ENCODE measurements around the gene E2F8.
"Not testable (repeated sequence)": the region's sequence is repeated elsewhere in the genome, so short reads cannot be mapped to it uniquely, and the experiment has no call there.

E2F8 gene

DNA sequence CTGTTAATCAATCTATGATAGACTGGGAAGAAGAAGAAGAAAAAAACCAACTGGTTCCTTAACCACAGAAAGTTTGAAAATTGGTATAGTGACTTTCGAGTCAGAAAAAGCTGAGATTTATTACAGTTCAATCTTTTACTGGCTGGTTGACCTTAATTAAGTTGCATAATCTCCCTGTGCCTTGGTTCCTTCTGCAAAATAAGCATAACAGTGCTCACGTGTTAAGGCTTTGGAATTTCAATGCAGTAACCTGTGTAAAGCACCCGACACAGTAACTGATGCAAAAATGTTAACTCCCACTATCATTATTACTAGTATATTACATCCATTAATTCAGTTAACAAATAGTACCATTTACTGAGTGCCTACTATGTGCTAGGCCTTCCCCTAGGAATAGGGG lies 22.6 kb upstream of the E2F8 start:
- TF ChIP-seq, protein P1, sequence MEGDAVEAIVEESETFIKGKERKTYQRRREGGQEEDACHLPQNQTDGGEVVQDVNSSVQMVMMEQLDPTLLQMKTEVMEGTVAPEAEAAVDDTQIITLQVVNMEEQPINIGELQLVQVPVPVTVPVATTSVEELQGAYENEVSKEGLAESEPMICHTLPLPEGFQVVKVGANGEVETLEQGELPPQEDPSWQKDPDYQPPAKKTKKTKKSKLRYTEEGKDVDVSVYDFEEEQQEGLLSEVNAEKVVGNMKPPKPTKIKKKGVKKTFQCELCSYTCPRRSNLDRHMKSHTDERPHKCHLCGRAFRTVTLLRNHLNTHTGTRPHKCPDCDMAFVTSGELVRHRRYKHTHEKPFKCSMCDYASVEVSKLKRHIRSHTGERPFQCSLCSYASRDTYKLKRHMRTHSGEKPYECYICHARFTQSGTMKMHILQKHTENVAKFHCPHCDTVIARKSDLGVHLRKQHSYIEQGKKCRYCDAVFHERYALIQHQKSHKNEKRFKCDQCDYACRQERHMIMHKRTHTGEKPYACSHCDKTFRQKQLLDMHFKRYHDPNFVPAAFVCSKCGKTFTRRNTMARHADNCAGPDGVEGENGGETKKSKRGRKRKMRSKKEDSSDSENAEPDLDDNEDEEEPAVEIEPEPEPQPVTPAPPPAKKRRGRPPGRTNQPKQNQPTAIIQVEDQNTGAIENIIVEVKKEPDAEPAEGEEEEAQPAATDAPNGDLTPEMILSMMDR (IDR thresholded peaks at IDR 0.05; ENCODE audit: control insufficient read depth, extremely low read depth, insufficient read depth), result no peak
- H3K4me3 ChIP-seq (ENCODE audit: low read depth, low read length), result no peak overlapping the region
- DNase-seq (ENCODE audit: low read depth), result no peak

DNA sequence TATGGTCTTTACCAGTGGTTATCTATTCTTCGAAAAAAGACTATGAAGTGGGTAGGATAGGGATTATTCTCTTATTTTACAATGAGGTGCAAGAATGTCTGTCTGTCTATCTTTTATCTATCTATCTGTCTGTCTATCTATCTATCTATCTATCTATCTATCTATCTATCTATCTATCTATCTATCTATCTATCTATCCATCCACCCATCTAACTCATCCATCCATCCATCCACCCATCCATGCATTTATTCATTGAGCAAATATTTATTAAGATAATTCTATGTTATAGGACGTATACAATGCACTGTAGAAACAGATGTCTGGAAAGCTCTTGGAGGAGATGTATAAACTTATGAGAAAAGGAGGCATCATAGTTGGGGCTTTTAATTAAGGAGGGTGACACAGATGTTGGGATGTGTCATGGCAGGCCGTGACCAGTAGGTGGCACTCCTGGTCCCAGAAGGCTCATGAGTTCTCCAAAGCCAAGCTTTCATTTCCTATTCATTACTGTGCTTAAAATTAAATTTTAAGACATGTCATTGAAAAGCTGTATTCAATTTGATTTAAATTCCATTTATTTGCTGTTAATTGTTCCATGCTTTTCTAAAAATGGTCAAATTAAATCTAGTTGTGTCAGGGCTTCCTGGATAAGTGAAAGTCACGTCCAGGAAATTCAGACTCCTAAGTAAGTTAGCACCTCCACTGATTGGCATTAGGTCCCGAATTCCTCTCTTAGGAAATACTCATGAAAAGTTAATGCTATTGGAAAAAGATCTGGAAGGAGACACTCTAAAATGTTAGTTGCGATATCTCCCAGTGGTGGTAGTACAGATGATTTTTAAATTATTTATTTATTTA lies 19.0 kb upstream of the E2F8 start:
- H3K4me3 ChIP-seq (ENCODE audit: low read depth, low read length), result no peak overlapping the region
- TF ChIP-seq, protein P1 (IDR thresholded peaks at IDR 0.05; ENCODE audit: control insufficient read depth, extremely low read depth, insufficient read depth), result peak; percentile 91
- no peak for DNase-seq (ENCODE audit: low read depth)

DNA sequence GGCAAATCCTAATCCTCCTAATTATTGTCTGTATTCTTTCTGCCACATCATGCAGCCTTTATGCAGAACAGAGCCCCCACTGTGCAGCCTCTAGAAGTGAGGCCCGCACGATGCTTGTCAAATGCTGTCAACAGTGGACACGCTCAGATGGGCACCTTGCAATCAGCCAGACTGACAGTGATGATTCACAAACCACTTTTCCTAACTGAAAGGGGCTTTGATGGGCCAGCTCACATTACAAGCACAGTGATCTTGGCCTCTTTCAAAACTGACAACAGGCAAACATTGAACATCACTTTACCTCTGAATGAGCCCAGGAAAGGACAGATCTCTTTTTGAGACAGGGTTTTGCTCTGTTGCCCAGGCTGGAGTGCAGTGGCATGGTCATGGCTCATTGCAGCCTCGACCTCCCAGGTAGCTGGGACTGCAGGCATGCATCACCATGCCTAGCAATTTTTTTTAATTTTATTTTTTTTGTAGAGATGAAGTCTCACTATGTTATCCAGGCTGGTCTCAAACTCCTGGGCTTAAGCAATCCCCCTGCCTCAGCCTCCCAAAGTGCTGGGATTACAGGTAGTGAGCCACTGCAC lies 18.0 kb upstream of the E2F8 start:
- H3K4me3 ChIP-seq (ENCODE audit: low read depth, low read length), result no peak overlapping the region
- no peak for DNase-seq (ENCODE audit: low read depth)
- TF ChIP-seq, protein P1 (IDR thresholded peaks at IDR 0.05; ENCODE audit: control insufficient read depth, extremely low read depth, insufficient read depth), result no peak

DNA sequence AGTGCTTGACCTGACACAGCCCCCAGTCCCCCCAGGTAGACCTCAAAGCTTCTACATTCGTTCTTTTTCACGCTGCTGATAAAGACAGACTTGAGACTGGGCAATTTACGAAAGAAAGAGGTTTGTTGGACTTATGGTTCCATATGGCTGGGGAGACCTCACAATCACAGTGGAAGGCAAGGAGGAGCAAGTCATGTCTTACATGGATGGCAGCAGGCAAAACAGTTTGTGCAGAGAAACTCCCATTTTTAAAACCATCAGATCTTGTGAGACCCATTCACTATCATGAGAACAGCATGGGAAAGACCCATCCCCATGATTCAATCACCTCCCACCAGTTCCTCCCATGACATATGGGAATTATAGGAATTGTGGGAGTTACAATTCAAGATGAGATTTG lies 13.7 kb upstream of the E2F8 start:
- not testable (repeated sequence) for H3K4me3 ChIP-seq (ENCODE audit: low read depth, low read length); DNase-seq (ENCODE audit: low read depth)

DNA sequence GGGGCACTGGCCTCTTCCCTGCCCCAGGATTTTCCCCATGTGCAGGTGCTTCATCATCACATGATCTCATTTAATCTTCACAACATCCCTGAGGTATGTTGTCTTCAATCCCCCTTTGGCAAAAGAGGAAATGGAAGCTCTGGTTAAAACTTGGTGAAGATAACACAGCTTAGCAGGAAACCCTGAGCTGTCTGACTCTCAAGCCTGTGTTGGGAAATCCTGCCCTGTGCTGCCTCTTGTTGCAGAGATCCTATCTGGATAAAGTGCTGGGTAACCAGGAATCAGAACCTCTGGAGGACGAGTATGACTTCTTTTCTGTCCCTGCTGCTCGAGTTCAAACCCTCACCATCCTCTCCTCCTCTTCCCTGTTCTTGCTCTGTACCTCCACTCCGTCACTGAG lies 13.1 kb upstream of the E2F8 start:
- no peak for DNase-seq (ENCODE audit: low read depth)
- TF ChIP-seq, protein P1 (IDR thresholded peaks at IDR 0.05; ENCODE audit: control insufficient read depth, extremely low read depth, insufficient read depth), result no peak
- no peak overlapping the region for H3K4me3 ChIP-seq (ENCODE audit: low read depth, low read length)

DNA sequence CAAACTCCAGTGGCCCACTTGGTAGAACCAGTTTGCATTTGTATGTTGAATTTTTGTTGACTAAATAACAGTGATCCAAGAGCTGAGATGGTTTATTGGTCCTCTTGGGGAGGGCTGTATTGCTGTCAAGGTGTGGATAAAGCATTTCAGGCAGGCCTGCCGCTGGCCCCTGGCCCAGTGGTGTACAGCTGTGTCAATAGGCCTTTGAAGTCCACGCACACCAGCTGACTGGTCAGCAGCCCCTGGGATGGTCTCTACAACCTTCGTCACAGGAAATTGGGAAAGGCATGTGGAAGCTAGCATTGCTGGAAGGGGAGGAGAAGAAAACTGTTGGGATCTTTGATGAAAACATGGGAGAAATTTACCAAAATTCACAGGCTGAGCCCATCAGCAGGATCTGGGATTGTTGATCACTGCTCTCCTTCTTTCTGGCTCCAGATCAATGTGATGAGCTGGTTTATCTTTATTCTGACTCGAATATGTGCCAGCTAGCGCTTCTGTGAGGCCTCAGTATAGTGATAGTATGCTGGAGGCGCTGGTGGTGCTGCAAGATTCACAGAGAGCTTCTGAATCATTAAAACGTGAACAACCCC lies 12.5 kb upstream of the E2F8 start:
- H3K4me3 ChIP-seq (ENCODE audit: low read depth, low read length), result no peak overlapping the region
- DNase-seq (ENCODE audit: low read depth), result peak; percentile 70
- TF ChIP-seq, protein P1 (IDR thresholded peaks at IDR 0.05; ENCODE audit: control insufficient read depth, extremely low read depth, insufficient read depth), result no peak

DNA sequence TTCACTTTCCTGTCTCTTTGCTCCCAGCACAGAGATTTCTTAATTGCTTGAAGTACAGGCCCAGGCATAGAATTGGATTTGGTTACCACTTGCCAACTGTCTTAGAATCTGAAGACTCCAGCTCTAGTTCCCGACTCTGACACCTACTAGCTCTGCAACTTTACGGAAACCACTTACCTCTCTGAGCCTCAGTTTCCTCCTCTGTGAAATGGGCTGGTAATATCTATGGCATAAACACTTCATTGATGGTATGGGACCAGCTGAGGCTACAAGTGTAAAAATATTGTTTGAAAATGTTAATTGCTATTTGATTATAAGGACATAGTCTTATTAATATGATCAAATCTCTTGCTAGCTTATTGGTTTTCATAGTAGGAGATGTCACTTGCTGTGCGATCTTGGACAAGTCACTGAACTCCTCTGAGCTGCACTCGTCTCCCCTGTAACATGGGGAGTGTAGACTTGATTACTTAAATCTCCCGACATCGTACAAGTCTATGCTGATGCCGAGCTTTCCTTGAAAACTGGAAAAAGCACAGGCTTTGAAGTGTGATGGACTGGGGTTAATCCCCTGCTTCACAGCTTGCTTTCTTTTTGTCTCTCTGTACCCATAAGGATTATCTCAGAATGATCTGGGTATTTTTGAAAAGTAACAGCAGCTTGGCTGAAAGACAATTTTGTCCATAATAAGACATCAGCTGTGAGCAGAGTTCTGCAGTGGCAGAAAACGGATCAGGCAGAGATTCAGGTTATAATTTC lies 11.8 kb upstream of the E2F8 start:
- TF ChIP-seq, protein P1 (IDR thresholded peaks at IDR 0.05; ENCODE audit: control insufficient read depth, extremely low read depth, insufficient read depth), result no peak
- no peak overlapping the region for H3K4me3 ChIP-seq (ENCODE audit: low read depth, low read length)
- no peak for DNase-seq (ENCODE audit: low read depth)
